ENCODE data around the gene NTSR2.

DNA sequence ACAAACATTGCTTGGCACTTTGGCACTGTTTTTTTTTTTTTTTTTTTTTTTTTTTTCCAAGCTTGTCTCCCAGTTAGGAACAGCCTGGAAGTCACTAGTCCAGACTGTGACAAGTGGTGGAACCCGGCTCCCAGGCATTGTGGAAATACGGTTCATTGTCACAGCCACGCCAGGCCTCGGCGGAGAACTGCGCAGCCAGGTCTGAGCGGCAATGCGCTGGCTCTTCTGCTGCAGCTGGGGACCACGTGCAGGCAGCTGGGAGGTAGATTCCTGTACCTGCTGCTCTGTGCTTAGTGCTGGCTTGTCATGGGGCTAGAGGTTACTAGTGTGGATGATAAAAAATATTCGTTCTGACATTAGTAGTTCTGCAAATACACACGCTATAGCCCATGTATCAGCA lies 5.0 kb downstream of the NTSR2 start:
- TF ChIP-seq CTCF (conservative IDR thresholded peaks at IDR 0.05; ENCODE audit: low read depth, low read length) (no peak), EZH2phosphoT487 (IDR thresholded peaks at IDR 0.05; ENCODE audit: borderline replicate concordance, low read length) (no peak), EZH2 (IDR thresholded peaks at IDR 0.05; ENCODE audit: low read length, unreplicated experiment) (no peak)

All from PC-3 (cell line).